T1000 (cell line): ENCODE results near the gene SLC16A13.
"Not testable (repeated sequence)": the region's sequence is repeated elsewhere in the genome, so short reads cannot be mapped to it uniquely, and the experiment has no call there.

Source experiments
- DNase-seq: peaks from one replicate; lab custom pipeline; 2025; ENCODE audit warnings: mixed read lengths; lab: John Stamatoyannopoulos, UW

The SLC16A13 gene

GRCh38 chr17:7063518-7064094 lies 27.8 kb downstream of the SLC16A13 start:
- DNase-seq = no peak

- no peak for DNase-seq
Observed at GRCh38 chr17:7064261-7064660, 28.4 kb downstream of the SLC16A13 start.

- DNase-seq = no peak
Observed at GRCh38 chr17:7067198-7067597, 31.4 kb downstream of the SLC16A13 start.

- DNase-seq = no peak
Observed at GRCh38 chr17:7068268-7068667, 32.5 kb downstream of the SLC16A13 start.

- DNase-seq = no peak
Observed at GRCh38 chr17:7070712-7071111, 34.9 kb downstream of the SLC16A13 start.

- no peak for DNase-seq
Observed at GRCh38 chr17:7072406-7072805, 36.6 kb downstream of the SLC16A13 start.

- DNase-seq = no peak
Observed at GRCh38 chr17:7074931-7075330, 39.1 kb downstream of the SLC16A13 start.

- no peak for DNase-seq
Observed at GRCh38 chr17:7077911-7078546, 42.2 kb downstream of the SLC16A13 start.

GRCh38 chr17:7078711-7079110 lies 42.9 kb downstream of the SLC16A13 start:
- DNase-seq = no peak

GRCh38 chr17:7079581-7080455 lies 44.0 kb downstream of the SLC16A13 start, which contains the start of gene CLEC10A:
CLEC10A (minus strand) TSS chr17:7080251; CDS start chr17:7078812, 1,439 bp downstream.
- DNase-seq = no peak

- DNase-seq = no peak
Observed at GRCh38 chr17:7080456-7081041, 44.7 kb downstream of the SLC16A13 start.

- no peak for DNase-seq
Observed at GRCh38 chr17:7081341-7082062, 45.7 kb downstream of the SLC16A13 start.

GRCh38 chr17:7083592-7083991 lies 47.8 kb downstream of the SLC16A13 start:
- no peak for DNase-seq

- no peak for DNase-seq
Observed at GRCh38 chr17:7084088-7084487, 48.3 kb downstream of the SLC16A13 start.

GRCh38 chr17:7088442-7088841 lies 52.6 kb downstream of the SLC16A13 start:
- DNase-seq = not testable (repeated sequence)

GRCh38 chr17:7089570-7089969 lies 53.8 kb downstream of the SLC16A13 start:
- not testable (repeated sequence) for DNase-seq
